HFFc6 (cell line): ENCODE measurements around the gene TGFBRAP1. TPM values are rescaled to one million over a fixed set of nuclear protein-coding genes. Genes with fewer than 3 reads are reported as not detected.
"Not testable (repeated sequence)": the region's sequence is repeated elsewhere in the genome, so short reads cannot be mapped to it uniquely, and the experiment has no call there.

ENCODE experiments used
- DNase-seq: peaks from one replicate; pipeline ENCODE4 v3.0.0-alpha.2; 2018
- H3K27ac Mint-ChIP-seq: 2 replicates; pipeline ENCODE4 v1.8.0; 2020; ENCODE audit warnings: mild to moderate bottlenecking, mixed read lengths
- H3K27me3 Mint-ChIP-seq: 2 replicates; pipeline ENCODE4 v1.8.0; 2021; ENCODE audit warnings: mild to moderate bottlenecking, moderate library complexity, mixed read lengths; ENCODE audit not compliant: insufficient read depth
- H3K36me3 Mint-ChIP-seq: 2 replicates; pipeline ENCODE4 v1.8.0; 2021; ENCODE audit warnings: low read depth, mixed read lengths
- H3K4me1 Mint-ChIP-seq: 2 replicates; pipeline ENCODE4 v1.8.0; 2020; ENCODE audit warnings: low read depth, mixed read lengths
- H3K4me3 Mint-ChIP-seq: 2 replicates; pipeline ENCODE4 v1.8.0; 2020; ENCODE audit warnings: mild to moderate bottlenecking, moderate library complexity, mixed read lengths
- H3K9me3 Mint-ChIP-seq: 2 replicates; pipeline ENCODE4 v1.8.0; 2020; ENCODE audit warnings: mild to moderate bottlenecking, mixed read lengths
- CTCF ChIP-seq: fragments of 200-600 bp; sonication (generic); IDR thresholded peaks from 2 replicates; pipeline ENCODE4 v1.5.0; 2021; ENCODE audit warnings: antibody characterized with exemption, mild to moderate bottlenecking
- total RNA-seq, 6 experiments: library from RNA; stranded (reverse); fragmentation: NEBNext Ultra II Directional; extraction: Animal tissue kit (Norgen Biotek cat#: 25700); gene quantifications; 2 replicates in 1 of 6; 3 replicates in 5 of 6; pipeline ENCODE4 v1.2.3, GENCODE V29; 2021

Gene TGFBRAP1
- total RNA-seq, 6 experiments from 2014 or later = 18.9 to 22.5 (median 19.8) TPM

DNA sequence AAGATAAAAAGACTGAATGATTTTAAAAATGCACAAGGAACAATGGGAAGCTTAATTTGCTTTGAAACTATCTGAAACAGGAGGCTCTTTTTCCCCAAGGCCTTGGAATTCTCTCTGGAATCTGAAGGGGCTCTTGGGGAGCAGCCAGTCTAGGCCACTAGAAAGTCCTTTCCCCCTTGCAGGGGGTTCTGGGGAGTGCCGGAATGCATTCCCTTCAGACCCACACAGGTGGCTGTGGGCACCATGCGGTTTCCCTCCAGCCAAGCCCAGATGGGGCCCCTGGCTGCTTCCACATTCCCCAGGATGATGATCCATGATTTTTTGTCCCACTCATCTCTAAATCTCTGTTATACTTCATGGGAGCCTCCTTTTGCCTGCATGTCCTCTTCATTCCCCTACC is 77.3 kb downstream of the TGFBRAP1 start:
- Mint-ChIP-seq H3K27ac (no peak overlapping the region), H3K4me3 (no peak overlapping the region), H3K4me1 (peaks cover 10% of the 10 kb centered on the region), H3K36me3 (no peaks in the 10 kb centered on the region), H3K27me3 (peaks cover 13% of the 10 kb centered on the region), H3K9me3 (no peaks in the 10 kb centered on the region; the same call in 1 of the 2 replicates)
- TF ChIP-seq CTCF = no peak
- DNase-seq = no peak

- not testable (repeated sequence) for H3K4me3 Mint-ChIP-seq, H3K4me1 Mint-ChIP-seq, DNase-seq, H3K27ac Mint-ChIP-seq, H3K36me3 Mint-ChIP-seq, H3K9me3 Mint-ChIP-seq
- peaks cover 13% of the 10 kb centered on the region for H3K27me3 Mint-ChIP-seq
Measured at GRCh38 chr2:105251016-105251648, 78.4 kb downstream of the TGFBRAP1 start.

GRCh38 chr2:105249891-105250290 is 79.6 kb downstream of the TGFBRAP1 start:
- Mint-ChIP-seq H3K36me3 (no peaks in the 10 kb centered on the region), H3K9me3 (no peaks in the 10 kb centered on the region; the same call in 1 of the 2 replicates), H3K4me1 (no peaks in the 10 kb centered on the region), H3K27ac (no peak overlapping the region), H3K4me3 (no peak overlapping the region), H3K27me3 (peaks cover 7% of the 10 kb centered on the region)
- no peak for TF ChIP-seq CTCF
- no peak for DNase-seq

DNA sequence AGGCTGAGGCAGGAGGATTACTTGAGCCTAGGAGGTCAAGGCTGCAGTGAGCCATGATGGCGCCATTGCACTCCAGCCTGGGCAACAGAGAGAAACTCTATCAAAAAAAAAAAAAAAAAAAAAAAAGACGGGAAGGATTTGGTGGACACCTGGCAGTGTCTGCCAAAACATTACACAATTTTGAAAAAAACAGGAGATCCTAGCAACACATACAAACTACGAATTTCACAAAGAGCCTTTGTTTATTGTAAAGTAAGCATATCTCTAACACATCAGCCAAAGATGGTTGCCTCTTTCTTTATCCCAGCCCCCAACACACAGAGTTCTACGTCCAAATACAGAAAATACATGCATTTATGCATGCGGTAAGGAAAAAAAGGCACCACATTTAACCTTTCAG is 80.4 kb downstream of the TGFBRAP1 start:
- Mint-ChIP-seq H3K27ac (no peak overlapping the region), H3K4me1 (no peaks in the 10 kb centered on the region), H3K9me3 (no peaks in the 10 kb centered on the region; the same call in 1 of the 2 replicates), H3K4me3 (no peak overlapping the region), H3K27me3 (peaks cover 7% of the 10 kb centered on the region), H3K36me3 (no peaks in the 10 kb centered on the region)
- DNase-seq = no peak
- no peak for TF ChIP-seq CTCF

DNA sequence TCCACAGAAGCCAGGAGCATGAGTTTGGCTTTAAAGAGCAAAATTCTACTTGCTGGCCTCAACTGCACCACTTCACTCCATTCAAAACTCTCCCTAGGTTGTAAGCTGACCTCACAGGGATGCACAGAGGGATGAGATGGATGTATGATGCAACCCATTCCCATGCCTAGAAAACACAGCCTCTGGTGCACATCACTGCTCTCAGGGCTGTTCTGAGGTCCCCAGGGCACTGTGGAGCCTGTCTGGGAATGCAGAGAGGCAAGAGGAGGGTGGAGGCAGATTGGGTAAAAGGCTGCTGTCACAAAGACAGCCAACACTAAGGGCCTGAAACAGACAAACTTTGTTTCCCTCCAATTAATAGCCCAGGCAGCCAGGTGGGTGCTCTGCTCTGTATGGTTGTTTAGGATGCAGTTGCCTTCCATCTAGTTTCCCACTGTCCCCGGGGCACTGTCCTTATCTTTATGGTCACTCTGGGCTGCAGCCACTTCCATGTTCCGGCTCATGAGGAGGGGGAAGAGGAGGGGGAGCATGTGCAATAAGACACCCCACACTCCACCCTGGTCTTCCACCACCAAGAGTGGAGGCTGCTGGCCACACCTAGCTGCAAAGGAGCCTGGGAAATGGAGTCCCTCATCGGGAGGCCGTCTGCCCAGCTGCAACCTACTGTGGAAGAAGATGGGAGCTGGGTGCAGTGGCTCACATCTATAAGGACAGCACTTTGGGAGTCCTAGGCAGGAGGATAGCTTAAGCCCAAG is 81.0 kb downstream of the TGFBRAP1 start:
- no peaks in the 10 kb centered on the region for H3K36me3 Mint-ChIP-seq
- no peak for TF ChIP-seq CTCF
- no peak for DNase-seq
- no peaks in the 10 kb centered on the region; the same call in 1 of the 2 replicates for H3K9me3 Mint-ChIP-seq
- no peak overlapping the region for H3K27ac Mint-ChIP-seq
- H3K4me3 Mint-ChIP-seq = no peak overlapping the region
- no peaks in the 10 kb centered on the region for H3K4me1 Mint-ChIP-seq
- peaks cover 7% of the 10 kb centered on the region for H3K27me3 Mint-ChIP-seq

GRCh38 chr2:105244451-105244850 is 85.1 kb downstream of the TGFBRAP1 start:
- Mint-ChIP-seq H3K4me3 (no peak overlapping the region), H3K4me1 (peaks cover 12% of the 10 kb centered on the region), H3K9me3 (no peaks in the 10 kb centered on the region; the same call in 1 of the 2 replicates)

More at GRCh38 chr2:105244451-105244850, 85.1 kb downstream of the TGFBRAP1 start:
- Mint-ChIP-seq H3K27ac (no peak overlapping the region), H3K27me3 (peaks cover 2% of the 10 kb centered on the region), H3K36me3 (no peaks in the 10 kb centered on the region)
- no peak for TF ChIP-seq CTCF
- DNase-seq = no peak
